Ramos (cell line): Measurements from ENCODE around the gene SPI1.

Source experiments
- in situ Hi-C: fragments of 300-500 bp; cut with MboI; formaldehyde crosslinking; loops from one replicate; pipeline ENCODE4 v1.14.3; 2022; ENCODE audit warnings: low sequenced_read_pairs; ENCODE audit not compliant: unreplicated experiment

The SPI1 gene

DNA sequence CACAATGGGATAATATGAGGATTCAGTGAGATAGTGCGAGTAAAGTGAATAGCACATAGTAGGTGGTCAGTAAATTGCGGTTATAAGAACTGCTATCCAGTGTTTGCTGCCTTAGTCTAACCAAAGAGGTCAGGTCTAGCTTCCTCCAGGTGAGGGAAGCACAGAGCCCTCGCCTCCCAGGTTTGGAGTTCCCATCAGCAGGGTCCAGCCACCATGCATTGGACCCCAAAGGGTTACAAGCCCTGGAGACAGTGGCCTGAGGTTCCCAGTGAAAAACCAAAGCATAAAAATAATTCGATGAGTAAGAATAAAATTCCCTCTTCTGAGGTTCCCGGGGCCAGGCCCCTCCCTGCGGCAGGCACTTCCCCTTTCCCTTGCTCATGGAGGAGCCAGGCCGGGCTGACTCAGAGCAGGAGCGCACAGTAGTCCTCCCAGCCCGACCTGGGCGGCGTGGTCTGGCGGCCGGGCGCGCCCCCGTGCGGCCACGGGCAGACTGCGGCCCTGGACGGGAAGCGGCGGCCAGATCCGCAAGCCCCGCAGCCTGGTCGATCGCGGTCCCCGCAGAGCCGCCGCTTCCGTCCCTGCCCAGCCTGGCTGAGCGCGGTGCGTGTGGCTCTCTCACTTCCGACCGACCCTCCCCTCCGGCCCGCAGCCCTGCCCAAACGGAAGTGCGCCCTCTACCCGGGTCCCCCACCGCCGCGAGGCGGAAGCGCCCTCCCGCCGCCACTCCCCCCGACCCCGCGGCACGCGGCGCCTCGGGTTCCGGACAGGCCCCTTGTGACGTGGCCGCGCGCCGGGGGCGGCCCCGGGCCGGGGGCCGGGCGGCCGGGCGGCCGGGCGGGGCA is 29.6 kb upstream of the SPI1 start, which contains the start of gene SLC39A13:
Gene SLC39A13, plus strand, starts transcription at position 845 of the 845 bp plus-strand sequence. CDS start 1,505 bp downstream, outside the sequence.
- in situ Hi-C loops: no loop called here

DNA sequence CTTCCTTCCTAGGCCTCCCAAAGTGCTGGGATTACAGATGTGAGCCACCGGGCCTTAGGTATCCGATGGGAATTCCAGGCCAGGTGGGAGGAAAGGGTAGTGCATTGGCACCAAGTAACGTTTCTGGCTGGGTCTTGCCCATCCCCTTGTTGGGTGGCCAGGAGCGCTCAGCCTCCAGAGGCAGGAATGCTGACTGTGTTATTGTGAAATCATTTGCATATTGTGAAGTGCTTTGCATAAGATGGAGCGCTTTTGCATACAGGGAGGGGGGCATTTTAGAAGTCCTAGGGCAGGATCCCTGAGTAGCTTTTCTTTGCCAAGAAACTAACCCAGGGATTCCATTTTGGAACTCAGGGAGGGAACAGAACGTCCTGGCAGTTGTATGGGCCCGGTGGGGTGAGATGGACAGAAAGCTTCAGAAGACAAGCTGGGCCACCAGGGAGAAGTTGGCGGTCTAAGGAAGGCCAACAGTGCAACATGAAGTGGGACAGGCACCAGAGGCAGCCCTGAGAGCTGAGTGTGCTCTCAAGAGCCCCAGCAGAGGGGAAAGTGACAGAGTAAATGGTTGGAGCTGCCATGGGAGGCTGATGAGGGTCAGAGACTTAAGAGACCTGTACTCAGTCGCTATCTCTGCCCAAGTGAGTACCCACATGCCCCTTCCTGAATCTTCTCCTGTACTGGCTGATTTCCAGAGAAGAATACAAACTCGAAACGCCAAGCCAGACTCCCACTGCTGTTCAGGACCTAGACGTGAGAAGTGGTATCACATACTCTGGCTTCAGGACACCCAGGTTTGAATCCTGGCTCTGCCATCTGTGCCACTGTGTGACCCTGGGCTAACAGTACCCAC is 28.8 kb upstream of the SPI1 start:
- in situ Hi-C loops: no loop called here

DNA sequence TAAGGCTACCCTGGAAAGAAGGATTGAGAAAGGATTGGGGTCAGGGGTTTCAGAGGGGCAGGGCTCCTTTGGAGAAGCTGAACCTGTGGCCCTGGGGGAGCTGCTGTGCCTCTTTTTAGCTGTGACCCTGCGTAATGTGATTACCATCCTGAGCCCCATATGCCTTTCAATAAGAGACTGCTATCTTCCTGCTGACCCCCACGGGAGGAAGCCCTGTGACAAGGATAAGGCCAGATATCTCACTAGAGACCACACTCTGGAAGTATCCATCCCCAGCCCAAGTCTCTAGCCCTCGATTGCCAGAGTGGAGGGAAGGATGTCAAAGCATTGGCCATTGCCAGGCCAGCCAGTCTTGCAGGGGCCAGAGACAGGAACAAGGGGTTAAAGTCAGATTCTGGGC is 25.2 kb upstream of the SPI1 start:
- in situ Hi-C loops: no loop called here

DNA sequence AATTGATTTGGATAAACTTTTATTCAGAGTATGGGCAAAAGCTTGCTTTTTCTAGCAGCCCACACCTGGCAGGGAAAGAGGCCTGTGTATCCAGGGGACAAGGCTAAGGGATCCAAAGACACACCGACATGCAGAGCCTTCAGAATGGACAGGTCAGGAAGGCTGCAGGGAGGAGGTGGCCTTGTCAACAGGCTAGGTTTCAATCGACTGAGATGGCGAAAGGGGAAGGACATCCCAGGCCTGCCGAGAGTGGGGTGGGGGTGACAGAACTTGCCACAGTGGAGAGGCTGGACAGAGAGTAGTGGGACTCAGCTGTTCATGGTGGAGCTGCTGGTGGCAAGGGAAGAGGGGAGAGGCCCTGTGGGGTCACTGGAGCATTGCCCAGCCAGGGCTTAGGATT is 24.8 kb upstream of the SPI1 start:
- in situ Hi-C loops: no loop called here

DNA sequence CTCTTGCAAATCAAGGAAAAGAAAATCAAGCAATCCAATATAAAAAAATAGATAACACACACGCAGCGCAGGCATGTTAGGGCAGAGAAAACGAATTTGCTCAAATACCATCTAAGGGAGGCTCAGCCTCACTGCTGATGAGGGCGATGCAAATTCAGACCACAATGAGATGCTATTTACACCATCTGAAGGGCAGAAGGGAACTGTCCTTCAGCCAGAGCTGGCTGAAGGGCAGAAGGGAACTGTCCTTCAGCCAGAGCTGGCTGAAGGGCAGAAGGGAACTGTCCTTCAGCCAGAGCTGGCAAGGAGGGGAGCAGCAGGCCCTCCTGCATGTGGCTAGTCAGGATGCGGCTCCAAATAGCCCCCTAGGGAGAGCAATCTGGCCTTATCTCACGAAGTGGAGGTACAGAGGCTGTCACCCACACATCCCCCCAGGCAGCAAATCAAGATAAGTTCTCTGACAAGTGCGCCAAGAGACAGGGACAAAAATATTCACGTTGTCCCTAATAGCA is 22.5 kb upstream of the SPI1 start:
- in situ Hi-C loops: no loop called here

DNA sequence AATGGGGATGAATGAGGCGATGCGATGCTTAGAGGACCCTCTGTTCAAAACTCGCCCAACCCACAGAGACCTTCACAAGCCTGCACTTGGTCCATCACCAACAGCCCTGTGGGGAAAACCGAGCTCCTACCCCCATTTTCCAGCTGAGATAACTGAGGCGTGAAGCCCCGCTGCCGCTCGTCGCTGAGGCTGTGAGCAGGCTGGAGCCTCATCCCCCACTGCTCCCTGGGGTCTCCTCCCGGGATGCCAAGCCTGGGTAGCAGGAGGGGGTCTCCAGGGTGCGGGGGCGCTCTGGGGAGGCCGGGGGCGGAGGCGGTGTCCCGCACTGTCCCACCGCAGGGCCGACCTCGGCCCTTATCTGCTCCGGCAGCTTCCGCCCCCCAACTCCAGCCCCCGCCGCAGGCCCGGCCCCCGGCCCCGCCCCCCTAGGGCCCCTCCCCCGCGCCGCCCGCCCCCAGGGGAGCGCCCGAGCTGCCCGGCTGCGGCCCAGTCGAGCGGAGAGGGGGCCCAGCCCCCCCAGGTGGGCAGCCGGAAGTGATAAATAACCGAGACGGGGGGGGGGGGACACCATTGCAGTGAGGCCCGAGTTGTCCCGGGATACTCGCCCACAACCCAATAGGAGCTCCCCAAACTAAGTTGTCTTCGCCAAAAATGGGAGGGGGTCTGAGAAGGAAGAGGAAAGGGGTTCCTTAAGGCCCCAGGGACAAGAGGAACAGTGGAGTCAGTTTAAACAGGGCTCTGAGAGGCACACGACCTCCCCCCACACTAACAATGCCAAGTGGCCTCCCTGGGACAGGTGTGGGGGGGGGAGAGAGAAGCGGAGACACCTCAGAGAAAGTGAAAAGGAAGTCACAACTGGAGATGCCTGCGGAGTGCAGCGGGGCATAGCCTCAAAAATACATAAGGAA is 21.8 kb upstream of the SPI1 start:
- in situ Hi-C loops: no loop called here

DNA sequence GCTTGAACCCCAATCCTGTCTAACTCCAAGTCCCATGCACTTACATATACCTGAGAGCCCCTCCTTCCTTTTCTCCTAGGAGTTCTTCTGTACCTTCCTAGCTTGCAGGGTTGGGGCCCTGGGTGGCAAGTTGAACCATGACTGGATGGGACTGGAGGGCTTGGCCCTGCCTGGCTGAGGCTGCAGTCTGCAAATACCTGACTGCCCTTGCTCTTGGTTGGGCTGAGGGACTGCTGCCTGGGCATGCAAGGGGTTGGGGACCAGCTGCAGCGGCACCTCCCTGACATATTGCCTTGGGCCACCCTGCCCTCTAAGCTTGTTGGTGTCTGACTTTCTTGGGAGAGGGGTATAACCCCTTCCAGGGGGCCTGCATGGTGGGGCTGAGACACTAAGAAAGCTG is 20.2 kb upstream of the SPI1 start:
- in situ Hi-C loops: no loop called here

DNA sequence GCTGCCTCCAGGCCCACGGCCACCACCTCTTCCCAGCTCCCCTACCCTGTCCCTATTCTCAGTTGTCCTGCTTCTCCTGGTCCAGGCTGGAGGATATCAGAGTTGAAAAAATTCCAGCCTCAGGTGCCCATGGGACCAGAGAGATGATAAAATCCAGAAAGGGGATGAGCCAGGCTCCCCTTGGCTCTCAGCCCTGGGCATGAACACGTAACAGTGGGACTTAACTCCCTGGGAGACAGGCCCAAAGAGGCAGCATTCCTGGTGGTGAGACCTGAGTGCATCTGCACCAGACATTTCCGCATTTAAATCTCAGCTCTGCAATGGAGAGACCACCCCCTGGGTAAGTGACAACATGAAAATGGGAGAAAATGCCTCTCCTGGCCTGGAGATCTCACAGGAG is 19.7 kb upstream of the SPI1 start:
- in situ Hi-C loops: no loop called here

DNA sequence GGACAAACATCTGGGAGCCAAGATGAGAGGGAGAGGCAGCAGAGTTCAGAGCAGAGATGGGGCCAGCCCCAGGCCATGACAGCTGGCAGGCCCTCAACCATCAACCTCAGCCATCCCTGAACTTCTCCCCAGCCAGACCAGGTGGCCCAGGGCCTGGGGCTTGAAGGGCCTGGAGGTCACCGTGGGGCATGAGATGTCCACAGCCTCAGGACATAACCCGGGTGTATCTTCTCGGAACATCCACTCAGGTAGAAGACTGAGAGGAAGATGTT is 17.6 kb upstream of the SPI1 start:
- in situ Hi-C loops: no loop called here

DNA sequence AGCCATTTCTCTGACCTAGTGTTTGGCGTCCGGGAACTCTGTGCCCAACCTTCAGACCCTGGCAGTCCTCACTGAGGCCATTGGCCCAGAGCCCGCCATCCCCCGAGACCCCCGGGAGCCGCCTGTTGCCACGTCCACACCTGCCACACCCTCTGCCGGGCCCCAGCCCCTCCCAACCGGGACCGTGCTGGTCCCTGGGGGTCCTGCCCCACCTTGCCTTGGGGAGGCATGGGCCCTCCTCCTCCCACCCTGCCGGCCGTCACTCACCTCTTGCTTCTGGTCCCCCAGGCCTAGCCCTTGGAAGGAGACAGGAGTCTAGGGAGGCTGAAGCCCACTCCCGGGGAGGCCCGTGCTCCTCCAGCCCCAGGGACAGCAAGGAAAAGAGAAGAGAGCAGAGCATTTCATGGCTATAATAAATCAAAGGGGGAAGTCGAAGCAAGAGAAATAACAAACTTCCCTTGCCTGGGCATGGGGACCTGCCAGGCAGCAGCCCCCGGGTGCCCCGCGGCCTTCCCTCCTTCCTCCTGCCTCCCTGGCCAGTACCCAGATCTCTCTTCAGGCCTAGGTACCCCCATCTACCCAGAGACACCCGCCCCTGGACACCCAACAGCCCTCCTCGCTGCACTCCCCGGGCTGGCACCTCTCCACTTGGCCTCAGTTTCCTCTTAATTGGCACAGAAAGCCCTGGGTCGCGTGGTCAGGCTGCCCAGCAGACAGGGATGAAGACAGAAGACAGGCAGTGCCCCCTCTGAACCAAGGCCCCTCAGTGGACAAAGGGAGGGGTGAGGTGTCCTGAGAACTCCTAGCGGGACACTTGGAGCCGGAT is 17.1 kb upstream of the SPI1 start:
- in situ Hi-C loops: no loop called here

DNA sequence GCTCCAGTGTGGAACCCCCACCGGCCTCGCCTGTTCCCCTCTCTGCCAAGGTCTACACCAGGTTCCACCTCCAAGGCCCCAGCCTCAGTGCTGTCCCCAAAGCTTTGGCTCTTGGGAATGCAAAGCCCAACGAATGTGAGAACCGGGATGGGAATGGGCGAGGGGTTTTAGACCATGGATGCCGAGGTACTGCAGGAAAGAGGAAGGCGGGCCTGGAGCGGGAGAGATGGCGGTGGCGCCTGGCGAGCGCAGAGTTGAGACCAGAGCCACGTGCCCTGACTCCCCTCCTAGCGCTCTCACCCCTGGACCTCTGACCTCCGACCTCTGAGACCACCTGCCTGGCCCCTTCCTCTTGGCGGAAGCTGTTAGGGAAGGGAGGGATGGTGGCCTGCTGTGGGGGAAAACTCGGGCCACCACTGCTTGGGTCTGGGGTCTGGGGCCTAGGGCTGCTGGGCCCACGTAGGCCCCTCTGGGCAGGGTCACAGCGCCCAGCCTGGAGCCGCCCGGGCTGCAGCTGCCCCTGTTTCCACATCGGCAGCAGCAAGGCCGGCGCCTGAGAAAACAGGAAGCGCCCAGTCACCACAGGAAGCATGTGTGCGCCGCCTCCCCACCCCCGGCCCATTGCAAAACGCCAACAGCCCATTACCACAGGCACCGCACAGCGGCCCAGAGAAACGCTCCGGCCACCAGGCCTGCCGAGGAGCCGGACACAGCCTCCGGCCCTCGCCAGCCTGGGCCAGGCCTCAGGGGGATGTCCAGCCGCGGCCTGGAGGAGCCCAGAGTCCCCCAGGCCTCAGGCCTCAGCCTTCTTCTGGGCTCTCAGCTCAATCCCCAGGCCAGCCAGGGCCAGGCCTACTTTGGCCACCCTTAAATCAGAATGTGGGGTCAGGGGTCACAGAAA is 16.2 kb upstream of the SPI1 start:
- in situ Hi-C loops: no loop called here

DNA sequence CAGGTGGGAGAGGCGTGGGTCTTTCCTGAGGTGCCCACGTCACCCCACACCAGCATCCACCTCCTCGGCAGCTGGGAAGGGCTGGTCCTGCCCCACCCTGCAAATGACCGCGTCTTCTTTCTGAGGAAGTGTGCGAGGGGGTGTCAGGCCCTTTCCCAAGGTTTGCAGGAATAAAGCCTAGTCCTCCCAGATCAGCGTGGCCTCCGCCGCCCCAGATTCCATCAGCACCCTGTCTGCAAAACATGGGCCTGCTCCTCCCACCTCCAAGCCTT is 15.6 kb upstream of the SPI1 start:
- in situ Hi-C loops: no loop called here

DNA sequence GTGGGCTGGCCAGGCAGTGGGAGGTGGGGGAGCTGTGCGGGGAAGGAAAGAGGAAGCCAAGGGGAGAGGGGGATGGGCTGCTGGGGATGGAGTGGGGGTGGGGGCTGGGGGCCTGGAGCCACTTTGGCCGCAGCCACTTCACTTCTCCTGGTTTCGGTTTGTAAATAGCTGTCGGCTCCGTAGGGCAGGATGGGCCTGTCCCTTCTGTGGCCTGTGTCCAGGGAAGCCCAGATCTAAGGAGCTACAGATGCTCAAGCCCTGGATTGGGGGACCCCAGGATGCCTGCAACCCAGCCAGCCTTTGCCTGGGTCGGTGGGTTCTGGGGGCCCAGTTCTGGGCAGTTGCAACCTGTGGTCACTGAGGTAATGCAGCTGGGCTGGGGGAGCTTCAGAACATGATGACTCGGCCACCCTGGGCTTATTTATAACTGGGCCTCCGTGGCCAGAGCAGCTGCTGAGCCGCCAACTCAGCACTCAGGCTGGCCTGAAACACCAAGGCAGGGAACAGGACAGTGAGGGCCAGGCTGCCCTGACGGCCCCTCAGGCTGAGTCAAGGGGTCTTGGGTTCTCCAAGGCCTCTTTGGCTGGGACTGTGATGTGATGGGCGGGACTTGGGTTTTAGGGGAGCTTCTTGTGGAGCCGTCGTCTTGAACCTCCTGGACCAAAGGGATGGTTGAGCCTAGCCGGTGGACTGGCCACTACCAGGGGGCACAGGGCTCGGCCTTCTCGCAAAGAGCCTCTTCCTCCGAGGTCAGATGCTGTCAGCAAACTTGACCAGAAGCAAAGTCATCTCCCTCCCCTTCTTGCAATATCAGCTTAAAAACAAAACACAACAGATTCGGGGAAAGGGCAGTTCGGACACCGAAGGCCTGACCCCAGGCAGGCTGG is 15.1 kb upstream of the SPI1 start:
- in situ Hi-C loops: no loop called here

DNA sequence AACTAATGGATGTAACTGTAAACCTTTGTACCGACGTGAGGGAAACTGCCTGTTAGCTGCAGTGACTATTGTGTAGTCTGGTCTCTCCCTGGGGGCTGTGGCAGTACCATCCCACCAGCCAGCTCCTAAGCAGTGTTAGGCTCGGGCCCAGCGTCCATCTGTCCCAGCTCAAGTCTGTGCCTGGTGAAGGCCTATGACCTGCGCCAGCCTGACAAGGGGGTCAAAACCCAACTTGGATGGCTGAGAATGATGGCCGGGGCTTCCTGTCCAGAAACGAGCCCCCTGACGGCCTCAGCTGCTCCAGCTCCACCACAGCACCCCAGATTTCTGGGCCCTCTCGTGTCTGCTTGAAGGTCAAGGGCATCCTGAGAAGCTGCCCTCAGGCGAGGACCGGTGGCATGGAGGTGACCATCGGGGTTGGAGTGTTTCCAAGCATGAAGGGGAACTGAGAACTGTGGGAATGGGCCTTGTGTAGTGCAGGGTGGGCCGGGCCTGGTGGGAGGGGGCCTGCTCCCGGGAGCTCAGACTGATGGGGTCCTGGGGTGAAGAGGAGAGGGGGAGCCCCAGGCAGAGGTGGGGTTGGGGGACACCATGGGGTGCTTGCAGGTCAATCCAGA is 14.3 kb upstream of the SPI1 start:
- in situ Hi-C loops: no loop called here

DNA sequence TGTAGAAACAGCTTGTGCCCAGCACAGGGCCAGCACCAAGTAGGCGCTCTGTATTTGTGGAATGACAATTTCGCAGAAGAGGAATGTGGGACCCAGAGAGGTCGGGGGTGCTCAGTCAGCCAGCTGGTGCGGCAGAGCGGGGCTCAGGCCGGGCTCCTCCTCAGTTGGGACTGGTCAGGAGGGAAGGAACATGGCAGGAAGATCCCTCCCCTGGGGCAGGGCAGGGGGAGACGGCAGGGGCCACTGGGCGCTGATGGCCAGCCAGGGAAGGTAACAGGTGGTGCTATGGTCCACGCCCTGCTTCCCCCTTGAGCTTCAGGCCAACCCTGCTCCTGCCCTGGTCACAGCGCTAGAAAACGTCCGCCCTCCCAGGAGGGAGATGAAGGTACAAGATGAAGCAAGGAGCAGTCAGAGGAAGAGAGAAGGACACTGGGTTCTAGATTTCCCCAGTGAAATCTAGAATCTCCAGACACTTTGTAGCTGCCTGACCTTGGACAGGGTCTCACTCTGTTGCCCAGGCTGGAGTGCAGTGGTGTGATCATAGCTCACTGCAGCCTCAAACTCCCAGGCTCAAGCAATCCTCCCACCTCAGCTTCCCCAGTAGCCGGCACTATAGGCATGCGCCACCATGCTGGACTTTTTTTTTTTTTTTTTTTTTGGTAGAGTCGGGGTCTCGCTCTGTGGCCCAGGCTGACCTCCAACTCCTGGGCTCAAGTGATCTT is 13.5 kb upstream of the SPI1 start:
- in situ Hi-C loops: no loop called here

DNA sequence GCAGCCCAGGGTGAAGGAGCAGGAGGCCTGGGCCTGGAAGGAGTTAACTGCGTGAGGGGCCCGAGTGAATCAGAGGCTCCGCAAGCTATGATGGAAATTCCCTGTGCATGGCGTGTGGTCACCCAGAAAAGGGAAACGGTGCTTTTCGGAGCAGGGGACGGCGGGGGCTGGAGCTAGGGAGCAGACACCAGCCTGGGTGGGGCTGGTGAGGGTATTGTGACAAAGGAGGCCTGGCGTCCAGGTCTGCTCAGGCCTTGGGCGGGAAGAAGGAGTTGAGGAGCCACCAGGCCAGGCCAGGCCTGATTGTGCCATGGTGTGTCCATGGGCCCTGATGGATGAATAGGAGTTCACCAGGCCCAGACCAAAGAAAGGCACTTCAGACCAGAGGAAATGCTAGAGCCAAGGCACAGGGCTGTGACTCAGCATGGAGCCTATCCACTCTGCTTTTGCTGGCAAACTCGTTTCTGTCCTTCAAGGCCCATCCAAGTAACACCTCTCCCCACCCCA is 12.8 kb upstream of the SPI1 start:
- in situ Hi-C loops: no loop called here

DNA sequence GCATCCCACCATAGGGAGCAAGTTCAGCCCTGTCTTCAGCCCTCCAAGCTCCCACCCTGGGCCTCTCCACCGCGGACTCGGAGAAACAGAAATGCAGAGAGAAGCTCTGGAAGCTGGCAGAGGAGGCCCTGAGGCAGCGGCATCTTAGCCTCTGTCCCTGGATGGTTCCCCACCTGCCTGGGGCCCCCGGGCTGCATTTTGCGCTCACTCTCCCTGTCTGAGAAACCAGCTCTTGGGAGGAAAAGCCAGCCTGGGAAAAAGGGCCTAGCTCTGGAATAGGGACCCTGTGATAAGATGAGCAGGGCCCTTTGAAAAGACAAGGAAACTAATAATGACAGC is 12.0 kb upstream of the SPI1 start:
- in situ Hi-C loops: no loop called here
